Measurements from ENCODE around the gene PTPRN2.

PTPRN2 gene

GRCh38 chr7:158403013-158403821, 184.4 kb downstream of the PTPRN2 start:
- DNase-seq (ENCODE audit: low spot score): no peak

- DNase-seq (ENCODE audit: low spot score): no peak
These were observed 185.2 kb downstream of the PTPRN2 start for GRCh38 chr7:158402471-158402870.

- DNase-seq (ENCODE audit: low spot score): no peak
These were observed 185.8 kb downstream of the PTPRN2 start for GRCh38 chr7:158401826-158402225.

- DNase-seq (ENCODE audit: low spot score): no peak
These were observed 186.3 kb downstream of the PTPRN2 start for GRCh38 chr7:158401295-158401694.

DNA sequence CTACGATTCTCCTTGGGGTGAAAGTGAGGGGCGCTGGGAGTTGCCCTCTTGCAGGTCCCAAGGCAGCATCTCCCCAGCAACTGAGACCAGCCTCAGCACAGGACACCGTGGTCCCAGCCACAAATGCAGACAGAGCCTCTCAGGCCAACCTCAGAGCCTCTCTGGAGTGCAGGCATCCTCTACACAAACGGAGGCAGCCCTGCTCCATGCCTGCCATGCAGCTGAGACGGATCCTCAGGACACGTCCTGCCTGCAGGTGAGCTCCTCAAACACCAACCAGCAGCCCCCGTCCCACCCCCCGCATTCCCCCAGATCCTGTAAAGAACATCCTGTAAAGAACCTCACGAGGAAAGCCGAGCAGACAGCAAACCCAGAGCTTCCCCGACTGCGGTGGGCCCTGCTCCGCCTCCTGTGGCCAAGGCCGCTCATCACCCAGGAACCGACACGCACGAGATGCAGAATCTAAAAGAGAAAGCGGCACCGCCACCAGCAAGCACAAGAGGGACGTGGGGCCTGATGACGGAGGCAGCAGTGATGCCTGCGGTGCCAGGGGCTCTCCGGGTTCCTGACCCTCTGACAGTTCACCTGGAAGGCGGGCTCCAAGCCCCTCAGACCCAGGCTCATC, 186.9 kb downstream of the PTPRN2 start:
- DNase-seq (ENCODE audit: low spot score): no peak

DNA sequence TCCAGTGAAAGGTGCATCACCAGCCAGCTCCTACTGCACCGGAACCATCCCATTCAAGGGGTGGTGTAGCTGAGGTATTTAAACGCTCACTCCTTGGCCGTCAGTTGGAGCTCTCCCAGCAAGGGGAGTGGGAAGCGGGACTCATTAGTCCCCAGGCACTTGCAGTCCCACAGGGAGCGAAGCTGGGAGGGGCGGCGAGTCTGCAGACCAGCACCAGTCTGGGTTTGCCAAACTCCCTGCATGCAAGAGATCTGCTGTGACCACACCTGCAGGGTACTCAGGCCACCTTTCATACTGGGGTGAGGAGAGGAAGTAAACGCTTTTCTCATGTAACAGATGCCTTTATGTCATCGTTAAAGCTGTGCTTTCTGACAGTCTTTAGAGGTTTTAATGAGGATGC, 187.9 kb downstream of the PTPRN2 start:
- DNase-seq (ENCODE audit: low spot score): no peak

GRCh38 chr7:158398750-158399149, 188.9 kb downstream of the PTPRN2 start:
- DNase-seq (ENCODE audit: low spot score): no peak

- DNase-seq (ENCODE audit: low spot score): no peak
These were observed 189.7 kb downstream of the PTPRN2 start for GRCh38 chr7:158397885-158398284.

DNA sequence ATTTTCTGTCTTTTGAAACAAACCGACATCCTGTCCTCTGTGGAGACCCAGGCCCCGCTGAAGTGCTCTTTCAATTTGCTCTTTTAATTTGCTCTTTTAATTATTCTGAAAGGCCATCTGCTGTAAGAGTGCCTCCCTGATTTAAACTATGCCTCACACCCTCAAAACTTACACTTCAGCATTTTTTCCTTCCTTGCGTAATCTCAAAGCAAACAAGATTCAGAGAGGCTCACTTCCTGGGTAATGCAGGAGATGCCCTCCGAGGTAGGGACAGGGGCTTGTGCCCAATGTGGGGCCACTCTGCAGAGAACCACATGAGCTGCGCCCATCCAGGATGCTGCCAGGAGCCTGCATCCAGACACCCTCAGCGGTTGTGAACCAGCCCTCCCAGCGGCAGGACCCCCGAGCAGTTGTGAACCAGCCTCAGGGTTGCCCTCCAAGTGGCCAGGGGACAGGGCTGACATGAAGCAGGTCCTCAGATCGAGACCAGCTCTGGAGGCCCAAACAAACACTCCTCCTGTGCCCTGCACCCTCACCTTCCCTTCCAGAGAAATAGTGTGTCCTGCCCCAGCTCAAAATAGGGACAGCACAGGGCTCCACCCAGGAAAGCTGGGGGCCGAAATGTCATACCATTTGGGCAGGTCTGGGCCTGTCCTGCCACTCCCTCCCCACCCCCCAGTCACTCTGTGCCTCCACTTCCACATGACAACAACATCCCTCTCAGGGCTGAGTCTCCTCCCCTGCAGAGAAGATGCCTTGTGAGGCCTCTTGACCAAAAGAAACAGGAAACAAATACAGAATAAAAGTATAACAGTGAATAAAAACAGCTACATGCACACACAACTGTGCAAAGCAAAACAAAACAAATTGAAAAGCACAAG, 190.4 kb downstream of the PTPRN2 start:
- no peak for DNase-seq (ENCODE audit: low spot score)

- DNase-seq (ENCODE audit: low spot score): no peak
These were observed 191.2 kb downstream of the PTPRN2 start for GRCh38 chr7:158396301-158396905.

GRCh38 chr7:158395780-158396278, 191.8 kb downstream of the PTPRN2 start:
- DNase-seq (ENCODE audit: low spot score): no peak

GRCh38 chr7:158395349-158395748, 192.3 kb downstream of the PTPRN2 start:
- DNase-seq (ENCODE audit: low spot score): no peak

- peak; percentile 34 for DNase-seq (ENCODE audit: low spot score)
These were observed 192.7 kb downstream of the PTPRN2 start for GRCh38 chr7:158394936-158395335.

DNA sequence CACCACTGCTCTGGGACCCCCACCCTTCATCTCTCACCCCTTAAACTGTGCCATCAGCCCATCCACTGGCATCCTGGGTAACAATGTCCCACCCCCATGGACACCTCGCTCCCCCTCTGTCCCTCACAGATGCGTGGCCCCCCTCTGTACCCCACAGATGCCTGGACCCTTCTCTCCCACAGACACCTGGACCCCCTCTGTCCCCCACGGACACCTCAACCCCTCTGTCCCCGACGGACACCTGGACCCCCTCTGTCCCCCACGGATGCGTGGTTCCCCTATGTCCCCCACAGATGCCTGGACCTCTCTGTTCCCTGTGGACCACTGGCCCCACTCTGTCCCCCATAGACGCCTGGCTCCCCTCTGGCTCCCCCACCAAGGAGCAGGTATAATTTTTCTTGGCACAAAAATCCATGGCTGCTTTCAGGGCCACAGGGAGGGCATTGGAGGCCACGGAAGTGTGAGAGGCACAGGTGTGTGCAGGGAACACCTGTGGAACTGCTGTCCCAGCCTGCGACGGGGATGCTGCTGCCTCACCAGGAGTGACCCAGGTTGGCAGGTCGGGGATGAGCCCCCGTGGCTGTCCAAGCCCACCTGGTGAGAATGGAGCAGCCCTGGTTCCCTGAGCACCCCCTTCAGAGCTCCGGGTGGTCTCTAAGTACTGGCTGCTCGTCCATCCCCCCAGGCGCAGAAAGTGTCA, 193.5 kb downstream of the PTPRN2 start:
- no peak for DNase-seq (ENCODE audit: low spot score)

DNA sequence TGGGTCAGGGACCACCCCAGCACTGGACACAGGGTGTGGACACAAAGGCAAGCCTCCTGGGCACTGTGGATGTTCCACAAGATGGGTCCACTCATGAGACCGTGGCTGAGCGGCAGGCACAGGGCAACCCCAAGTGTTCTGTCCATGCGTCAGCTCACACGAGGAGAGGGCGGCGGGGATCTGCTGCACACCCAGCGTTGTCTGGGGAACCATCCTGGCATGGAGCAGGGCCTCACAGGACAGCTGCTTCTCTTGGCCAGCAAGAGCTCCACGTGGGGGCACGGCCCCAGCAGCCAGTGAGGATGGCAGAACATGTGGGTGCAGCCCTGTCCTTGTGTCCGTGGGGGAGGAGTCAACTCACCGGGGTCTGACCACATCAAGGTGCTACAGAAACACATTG, 195.4 kb downstream of the PTPRN2 start:
- no peak for DNase-seq (ENCODE audit: low spot score)

DNA sequence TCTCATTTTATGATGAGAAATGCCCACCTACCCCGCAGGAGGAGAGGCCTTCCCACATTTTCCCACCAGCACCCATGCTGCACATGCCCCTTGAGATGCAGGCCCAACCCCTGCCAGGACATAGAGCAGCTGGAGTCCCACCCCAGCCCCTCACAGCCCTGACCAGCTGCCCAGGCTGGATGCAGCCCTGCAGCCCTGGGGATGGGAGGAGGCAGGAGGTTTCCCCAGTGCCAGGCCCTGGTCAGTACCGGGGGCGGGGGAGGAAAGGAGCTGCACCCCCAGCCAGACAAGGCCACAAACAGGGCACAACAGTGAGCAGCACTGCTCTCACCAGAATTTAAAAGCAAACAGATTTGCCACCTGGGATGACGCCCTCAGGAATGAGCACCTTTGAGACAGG, 196.1 kb downstream of the PTPRN2 start:
- no peak for DNase-seq (ENCODE audit: low spot score)

DNA sequence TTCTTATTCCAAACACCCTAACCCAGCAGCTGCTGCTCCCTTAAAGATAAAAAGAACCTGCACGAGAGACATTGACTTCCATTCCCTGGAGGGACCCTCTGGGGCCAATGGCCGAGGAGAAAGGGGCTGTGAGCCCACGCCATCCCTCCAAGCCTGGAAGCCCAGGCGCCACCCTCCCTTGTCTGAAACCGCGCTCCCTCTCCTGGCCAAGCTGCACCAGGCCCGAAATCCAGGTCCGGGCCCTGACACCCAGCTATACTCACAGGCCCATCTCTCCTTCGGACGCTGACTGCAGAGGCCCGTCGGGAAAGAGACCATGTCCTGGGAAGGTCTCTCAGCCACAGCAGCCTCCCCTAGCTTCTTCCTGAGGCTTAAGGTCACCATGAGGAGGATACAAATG, 196.5 kb downstream of the PTPRN2 start:
- DNase-seq (ENCODE audit: low spot score): no peak

DNA sequence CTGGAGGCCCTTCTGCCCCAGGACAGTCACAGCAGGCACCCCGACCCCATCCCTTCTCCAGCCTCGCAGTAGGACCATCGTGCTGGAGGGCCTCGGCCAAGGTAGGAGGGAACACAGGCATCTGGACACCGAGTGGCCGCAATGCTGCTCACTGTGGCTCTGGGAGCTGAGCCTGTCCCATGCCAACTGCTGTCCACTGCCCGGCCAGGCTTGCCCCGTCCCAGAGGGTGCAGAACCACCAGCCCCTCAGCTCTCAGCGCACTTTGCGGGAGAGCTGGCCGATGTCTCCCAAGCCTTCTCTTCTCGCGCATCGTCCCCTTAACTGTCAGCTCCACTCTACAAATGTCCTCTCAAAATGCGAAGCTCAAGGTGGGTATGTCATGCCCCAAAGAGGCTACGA, 197.2 kb downstream of the PTPRN2 start:
- DNase-seq (ENCODE audit: low spot score): no peak

DNA sequence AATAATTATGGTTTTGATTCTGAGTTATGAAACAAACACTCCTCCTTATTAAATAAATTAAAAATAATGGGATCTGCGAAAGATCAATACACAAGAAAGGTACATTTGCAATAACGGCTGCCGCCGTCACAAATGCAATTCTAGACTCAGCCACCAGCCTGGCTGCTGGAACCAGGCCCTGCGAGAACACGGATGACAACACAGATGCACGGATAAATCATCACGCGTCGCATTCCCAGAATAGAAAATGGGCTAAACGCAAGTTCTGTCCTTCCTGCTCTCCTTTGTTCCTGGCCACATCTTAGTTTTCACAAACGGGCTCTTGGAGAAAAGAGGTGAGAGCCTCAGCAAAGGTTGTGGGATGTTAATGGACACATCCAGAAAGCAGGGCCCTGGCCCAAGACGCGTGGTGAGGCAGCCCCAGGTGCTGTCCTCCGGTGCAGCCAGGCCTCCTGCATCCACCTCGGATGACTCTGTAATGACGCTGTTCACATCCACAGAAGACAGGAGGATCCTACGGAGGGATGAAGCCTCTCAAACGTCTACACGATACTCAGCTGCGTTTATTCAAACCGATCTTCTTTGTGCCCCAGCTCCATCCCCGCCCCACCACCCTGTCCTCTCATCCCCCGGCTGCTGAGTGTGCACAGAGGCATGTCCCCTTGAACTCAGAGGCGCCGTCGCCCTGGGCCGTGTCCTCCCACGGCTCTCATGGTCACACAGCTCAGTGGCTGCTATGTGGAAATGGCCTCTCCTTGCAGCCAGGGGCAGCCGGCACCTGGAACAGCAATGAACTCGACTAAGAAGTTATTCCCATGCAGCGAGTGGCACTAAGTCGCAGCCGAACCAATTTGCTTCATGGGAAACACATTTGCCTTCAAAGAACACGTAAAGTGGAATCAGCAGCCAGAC, 197.9 kb downstream of the PTPRN2 start:
- DNase-seq (ENCODE audit: low spot score): no peak

DNA sequence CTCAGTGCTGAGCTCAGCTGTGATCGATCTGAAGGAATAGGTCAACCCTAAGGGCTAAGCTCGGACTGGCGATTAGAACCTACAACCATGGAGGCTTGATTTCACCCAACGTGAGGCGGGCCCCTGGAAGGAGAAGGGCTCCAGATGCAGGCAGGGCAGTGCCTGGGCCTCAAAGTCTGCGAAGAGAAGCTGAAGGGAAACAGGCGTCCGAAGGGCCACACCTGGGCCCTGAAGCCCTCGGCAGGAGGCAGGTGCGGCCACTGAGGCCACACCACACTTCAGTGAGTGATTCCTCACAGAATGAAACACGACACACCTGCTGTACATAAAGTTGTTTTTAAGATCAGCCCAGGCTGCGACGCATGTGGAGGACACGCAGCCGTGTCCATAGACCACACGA, 198.7 kb downstream of the PTPRN2 start:
- DNase-seq (ENCODE audit: low spot score): no peak
